Activated naive CD4-positive, alpha-beta T cell treated with anti-CD3 and anti-CD28 coated beads, Interleukin-2, amount 50 U/mL, for 16 hours (primary cell): ENCODE data around the gene NSD1.

Experiments
- DNase-seq: peaks from one replicate; pipeline ENCODE4 v3.0.0-alpha.2; 2020

NSD1 gene

DNA sequence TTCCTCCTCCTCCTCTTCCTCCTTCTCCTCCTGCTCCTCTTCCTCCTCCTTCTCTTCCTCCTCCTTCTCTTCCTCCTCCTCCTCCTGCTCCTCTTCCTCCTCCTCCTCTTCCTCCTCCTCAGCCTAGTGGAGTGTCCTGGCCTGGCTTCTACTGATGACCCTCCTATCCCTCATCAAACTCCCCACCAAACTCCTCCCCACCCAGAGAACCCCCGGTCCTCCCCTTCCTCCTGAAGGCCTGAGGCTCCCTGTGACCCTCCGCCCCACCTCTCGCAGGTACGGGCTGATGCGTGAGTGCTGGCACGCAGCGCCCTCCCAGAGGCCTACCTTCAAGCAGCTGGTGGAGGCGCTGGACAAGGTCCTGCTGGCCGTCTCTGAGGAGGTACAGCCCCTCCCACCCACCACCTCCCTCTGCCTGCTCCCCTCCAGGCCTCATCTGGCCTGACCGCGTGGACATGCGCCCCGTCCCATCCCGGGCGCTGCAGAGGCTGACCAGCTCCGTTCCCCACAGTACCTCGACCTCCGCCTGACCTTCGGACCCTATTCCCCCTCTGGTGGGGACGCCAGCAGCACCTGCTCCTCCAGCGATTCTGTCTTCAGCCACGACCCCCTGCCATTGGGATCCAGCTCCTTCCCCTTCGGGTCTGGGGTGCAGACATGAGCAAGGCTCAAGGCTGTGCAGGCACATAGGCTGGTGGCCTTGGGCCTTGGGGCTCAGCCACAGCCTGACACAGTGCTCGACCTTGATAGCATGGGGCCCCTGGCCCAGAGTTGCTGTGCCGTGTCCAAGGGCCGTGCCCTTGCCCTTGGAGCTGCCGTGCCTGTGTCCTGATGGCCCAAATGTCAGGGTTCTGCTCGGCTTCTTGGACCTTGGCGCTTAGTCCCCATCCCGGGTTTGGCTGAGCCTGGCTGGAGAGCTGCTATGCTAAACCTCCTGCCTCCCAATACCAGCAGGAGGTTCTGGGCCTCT is 36.3 kb upstream of the NSD1 start:
- no peak for DNase-seq

DNA sequence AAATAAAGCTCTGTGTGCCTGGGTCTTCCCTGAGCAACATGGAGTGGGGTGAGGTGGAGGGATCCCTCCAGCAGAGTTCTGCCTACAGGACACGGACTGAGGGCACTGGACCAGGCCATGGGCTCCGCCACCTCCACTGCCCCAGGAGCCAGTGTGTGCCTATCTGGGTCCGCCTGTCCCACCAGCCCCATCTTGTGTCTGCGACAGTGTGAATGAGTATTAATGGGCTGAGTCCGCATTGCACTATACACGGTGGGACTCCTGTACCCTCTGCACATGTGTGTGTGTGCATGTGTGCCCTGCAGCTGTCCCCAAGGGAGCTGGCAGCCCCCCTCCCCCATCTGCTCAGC is 35.5 kb upstream of the NSD1 start:
- no peak for DNase-seq

DNA sequence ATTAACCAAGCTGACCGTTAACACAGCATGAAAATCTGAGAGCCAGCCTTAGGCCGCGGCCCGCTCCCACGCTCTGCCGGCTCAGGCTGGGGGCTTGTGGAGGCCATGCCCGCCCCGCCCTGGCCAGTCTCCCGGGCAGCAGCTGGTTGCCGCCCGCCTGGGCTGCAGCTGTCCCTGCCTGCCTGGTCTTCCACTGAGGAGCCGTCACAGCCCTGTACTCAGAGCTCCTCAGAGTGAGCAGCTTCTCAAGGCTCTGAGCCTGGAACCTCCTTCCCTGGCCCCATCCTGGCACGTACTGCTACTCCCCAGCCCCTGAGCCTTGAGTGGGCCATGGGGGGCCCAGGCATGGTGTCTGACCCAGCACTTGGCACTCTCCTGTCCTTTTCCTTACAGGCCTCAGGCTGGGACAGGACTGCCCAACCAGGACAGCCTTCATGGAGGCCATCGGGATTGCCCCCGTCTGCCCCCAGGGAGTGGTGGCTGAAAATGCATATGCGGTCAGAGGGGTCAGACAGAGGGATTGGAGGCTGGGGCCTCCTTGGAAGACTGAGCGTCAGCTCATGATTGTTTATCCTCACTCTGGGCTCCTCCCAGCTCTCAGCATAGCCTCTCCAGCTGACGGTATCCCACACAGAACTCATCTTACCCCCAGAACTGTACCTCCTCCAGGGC is 35.0 kb upstream of the NSD1 start:
- no peak for DNase-seq

DNA sequence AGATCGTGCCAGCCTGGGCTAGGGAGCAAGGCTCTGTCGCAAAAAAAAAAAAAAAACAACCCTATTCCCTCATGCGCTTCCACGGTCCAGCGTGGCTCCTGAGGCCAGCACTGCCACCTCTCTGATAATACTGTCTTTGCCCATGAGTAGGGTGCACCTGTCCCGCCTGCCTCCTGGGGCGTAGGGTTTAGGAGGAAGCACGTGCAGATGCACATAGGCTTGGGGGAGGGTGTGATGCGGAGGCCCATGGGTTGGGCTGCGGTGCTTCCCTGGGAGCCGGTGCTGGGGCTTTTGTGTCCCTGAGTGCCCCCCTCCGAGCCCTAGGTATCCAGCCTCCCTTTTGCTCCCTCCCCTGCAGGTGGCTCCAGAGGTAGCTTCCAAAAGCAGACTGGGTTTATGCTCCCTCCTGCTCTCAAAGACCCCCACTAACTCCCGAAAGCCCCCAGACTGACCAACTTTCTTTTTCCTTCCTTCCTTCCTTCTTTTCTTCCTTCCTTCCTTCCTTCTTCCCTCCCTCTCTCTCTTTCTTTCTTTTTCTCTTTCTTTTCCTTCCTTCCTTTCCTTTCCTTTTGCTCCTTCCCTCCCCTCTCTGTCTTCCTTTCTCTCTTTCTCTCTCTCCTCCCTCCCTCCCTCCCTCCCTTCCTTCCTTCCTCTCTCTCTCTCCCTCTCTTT is 34.0 kb upstream of the NSD1 start:
- no peak for DNase-seq

DNA sequence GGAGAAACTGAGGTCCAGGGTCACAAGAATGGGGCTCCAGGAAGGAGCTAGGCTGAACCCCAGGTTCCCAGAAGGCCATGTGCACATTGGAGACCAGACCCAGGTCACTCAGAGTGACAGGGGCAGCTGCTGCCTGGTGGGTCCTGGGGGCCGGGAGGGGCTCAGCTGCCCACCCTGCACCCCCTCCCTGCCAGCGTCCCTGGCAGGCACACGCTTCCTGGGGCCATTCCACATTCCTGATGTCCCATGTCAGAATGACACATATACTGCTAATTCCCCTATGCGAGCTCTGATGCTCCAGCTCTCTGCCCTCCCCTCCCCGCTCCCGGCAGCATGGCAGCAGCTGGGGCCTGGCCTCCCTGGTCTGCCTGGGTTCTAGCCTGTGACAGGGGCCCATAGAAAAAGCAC is 32.9 kb upstream of the NSD1 start:
- DNase-seq: no peak

DNA sequence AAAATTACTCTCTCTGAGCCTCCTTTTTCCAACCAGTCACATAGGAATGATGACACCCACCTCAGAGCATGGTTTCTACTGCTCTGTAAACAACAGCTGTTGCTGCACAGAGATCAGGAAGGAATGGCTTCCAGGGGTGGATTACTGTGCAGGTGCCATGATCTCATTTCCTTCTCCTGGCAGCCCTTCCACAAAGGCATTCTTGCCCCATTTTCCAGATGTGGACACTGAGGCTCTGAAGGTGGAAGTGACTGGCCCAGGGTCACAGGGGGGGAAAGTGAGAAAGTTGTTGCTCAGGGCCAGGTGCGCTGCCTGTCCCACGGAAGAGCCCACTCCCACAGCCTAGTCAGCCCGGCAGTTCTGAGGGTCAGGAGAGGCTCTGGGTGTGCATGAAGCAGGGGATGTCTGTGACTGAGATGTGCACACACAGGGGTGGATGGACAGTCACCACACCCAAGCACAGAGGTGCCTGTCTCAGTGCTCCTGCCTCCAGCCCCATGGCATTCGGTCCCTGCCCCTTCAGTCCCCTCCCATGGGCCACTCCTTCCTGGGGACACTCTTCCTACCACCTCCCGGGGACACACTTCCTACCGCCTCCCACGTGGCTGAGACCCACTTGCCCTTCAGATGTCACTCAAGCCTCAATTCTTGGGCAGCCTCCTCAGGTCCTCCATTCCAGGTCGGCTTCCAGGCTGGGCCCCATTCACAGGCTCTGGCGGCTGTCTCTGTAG is 29.9 kb upstream of the NSD1 start:
- no peak for DNase-seq

DNA sequence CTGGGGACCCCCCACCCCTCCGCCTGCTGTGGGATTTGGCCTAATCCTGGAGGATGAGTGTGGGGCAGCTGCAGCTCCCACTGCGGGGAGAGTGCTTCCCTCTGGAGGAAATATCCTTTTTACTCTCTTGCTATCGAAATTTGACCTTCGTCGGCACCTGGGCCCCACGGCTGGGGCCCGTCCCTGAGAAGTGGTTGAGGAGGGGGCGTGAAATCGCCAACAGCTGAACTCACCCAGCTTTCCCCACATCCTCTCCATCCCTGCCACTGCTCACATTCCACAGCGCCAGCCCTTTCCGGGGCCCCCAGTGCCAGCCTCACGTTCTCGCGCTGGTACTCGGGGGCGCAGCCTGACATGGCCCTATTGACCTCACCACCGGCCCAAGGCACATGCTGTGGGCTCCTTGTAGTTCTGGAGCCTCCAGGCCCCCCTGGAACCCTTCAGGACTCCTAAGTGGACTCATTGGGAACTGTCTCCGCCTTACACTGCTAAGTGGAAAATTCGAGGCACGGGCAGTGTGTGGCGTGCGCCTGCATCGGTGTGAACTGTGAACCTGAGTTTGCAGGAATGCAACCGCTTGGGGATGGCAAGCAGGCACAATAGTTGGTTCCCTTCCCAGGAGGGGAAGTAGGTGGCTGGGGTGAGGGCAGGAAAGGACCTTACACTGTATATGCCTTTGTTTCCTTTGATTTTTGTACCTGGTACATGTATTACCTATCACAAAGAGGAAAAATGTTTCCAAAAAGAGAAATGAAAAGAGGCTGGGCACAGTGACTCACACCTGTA is 27.7 kb upstream of the NSD1 start:
- no peak for DNase-seq

DNA sequence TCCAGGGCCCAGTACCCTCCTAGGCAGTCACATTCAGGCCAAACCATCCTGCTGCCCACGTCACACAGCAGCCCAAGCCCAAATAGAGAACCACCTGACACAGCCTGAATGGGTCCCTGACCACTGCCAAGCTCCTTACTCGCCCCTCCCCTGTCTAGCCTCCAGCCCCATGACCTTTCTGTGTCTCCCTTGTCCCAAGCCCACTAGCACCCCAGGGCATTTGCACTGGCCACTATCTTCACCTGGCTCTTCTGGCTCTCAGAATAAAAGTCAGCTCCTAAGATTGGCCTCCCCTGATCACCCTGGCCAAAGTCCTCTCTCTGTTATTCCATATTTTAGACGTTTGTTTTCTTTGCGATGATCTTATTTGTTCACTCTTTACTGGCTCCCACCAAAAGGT is 26.4 kb upstream of the NSD1 start:
- no peak for DNase-seq

DNA sequence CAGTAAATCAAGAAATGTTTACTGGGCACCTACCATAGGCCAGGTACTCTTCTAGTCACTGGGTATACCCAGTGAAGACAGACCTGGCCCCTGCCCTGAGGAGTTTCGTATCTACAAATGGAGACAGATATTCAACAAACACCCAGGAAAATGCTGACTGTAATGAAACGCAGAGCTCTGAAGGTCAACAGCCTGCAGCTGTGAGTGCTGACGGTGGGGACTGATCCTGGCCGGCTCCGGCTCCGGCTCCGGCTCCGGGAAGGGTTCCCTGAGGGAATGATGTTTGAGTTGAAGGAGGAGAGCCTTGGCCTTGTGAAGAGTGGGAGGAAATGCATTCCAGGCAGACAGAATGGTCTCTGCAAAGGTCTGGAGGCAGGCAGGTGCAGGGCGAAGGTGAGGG is 23.8 kb upstream of the NSD1 start:
- DNase-seq: no peak

DNA sequence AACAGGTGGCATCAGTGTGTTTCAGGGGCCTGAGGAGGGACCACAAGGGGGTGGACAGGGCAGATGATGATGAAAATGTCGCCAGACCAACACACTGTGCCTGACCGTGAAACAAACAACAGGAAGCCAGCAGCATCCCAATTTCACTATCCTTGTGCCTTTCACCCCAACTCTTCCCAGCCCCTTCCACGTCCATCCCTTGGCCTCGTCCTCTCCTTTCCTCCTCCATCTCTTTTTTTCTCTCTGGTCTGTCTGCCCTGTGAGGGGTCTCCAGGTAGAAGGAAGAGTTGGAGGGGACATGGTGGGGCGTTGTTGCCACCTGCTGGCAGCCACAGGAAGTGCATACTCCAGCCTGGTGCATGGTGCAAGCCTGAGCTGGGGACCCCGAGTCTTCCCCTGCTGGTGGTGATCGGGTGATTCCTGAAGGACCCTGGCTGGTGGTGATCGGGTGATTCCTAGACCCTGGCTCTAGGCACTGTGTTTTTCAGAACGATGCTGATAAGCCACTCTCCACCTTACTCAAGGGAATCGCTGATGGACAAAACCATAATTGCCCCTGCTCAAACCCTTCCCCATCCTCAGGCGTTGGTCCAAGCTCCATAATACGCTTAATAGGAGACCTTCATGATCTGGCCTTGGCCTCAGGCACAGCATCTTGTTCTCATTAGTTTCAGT is 21.7 kb upstream of the NSD1 start:
- peak; percentile 63 for DNase-seq

DNA sequence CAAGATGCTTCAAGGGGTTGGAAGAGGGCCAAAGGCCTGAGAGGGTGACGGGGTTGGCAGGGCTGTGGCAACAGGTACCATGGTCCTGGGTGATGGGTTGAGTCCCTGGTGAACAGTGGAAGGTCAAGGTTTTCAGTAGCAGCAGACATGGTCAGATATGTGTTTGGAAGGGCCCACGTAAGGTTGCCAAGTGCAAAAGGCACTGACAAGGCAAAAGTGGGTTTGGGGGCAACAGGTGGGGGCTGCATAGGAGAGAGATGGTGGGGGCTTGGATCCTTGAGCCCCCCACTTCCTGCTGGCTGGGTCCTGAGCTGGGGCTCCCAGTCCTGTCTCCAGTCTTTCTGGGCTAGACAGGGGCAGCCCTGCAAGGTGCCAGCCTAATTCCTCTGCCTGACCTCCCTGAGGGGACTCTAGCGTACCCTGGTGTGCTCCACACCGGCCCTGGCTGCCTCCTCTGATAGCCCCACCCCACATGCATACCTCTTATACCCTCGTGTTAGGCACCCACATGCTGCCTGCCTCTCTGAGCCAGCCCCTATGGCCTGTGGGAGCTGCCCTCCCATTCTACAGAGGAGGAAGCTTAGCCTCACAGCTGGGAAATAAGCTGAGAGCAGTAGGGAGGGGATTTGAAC is 20.9 kb upstream of the NSD1 start:
- no peak for DNase-seq

DNA sequence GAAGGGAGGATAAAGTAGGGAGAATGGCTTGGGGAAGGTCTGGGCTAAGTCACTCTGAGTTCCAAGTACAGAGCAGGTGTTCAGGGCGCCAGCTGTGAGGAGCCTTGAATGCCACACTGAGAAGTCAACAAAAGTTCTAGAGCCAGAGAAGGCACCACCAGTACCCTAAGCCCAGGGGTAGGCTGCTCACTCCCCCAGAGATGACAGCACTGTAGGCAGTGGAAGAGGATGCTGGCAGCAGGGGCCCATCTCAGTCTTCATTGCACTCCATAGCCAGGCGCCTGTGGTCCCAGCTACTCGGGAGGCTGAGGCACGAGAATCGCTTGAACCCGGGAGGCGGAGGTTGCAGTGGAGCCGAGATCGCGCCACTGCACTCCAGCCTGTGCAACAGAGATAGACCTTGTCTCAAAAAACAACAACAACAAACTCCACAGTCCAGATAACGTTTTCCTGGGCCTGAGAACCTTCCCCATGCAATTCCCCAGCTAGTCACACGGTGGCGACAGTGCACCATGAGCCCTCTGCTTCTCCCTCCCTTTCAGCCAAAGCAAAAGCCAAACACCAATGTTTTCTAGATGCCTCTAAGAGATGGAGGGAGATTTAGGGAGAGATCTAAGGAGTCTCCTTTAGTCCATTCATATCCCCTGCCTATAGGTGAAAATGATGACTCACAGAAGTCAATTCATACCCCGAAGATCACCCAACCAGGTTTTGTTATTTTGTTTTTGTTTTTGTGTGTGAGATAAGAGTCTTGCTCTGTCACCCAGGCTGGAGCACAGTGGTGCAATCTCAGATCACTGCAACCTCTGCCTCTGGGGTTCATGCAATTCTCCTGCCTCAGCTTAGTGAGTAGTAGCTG is 19.8 kb upstream of the NSD1 start:
- peak; percentile 77 for DNase-seq

DNA sequence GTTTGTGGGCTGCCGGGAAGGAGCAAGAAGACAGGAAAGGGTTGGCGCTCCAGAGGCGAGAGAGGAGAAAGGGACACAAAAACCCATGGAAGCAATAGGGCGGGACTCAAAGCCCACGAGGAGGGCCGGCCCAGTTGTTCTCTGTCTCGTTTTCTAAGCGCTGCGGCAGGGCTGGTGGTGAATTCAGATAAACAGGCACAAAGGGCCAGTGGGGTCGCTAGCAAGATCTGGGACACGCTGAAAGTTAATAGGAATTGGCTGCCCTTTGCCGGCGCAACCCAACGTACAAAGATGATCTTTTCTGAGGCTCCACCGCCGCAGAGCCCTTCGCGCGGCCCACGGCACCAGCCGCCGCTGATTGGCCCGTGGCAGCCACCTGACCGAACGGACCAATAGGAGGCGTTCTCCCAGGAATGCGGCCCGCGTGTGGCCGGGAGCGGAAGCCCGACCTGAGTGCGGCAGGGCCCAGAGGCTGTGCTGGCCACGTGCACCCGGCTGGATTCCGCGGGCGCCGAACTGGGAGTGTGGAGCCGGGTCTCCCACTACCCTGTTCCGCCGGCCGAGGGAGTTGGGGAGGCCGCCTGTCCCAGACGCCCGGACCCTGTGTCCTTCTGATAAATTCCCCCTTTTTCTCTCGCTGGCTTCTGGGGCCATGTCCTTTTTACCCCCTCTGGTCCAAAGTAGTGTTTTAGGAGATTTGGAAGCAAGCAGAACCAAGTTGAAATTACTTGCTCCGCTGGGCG is 16.8 kb upstream of the NSD1 start:
- peak; percentile 84 for DNase-seq

DNA sequence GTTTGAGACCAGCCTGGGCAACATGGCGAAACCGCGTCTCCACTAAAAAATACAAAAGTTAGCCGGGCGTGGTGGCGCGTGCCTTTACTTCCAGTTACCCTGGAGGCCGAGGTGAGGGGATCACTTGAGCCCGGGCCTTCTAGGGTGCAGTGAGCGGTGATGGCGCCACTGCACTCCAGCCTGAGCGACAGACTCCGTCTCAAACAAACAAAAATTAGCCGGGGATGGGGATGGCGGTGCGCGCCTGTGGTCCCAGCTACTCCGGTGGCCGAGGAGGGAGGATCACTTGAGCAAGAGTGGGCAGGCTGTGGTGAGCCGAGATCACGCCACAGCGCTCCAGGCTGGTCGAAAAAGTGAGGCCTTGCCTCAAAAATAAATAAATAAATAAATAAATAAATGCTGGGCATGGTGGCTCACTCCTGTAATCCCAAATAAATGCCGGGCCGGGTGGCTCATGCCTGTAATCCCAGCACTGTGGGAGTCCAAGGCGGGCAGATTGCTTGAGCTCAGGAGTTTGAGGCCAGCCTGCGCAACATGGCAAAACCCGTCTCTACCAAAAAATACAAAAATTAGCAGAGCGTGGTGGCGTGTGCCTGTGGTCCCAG is 16.0 kb upstream of the NSD1 start:
- no peak for DNase-seq

DNA sequence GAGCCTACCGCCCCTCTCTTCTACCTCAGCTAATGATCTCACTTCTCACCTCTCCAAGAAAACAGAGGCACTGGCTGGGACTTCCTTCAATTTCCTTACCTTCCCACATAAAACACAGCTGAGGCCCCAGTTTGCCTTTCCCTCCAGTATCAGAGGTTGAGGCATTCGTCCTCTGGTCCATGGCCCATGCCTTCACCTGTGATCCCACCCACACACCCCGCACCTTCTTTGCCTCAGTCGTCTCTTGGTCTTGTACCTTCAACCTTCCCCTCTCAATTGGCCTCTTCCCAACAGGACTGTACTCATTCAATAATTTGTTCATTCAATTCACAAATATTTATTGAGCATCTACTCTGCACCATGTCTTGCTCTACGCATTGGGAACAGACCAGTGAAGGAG is 11.0 kb upstream of the NSD1 start:
- DNase-seq: no peak

DNA sequence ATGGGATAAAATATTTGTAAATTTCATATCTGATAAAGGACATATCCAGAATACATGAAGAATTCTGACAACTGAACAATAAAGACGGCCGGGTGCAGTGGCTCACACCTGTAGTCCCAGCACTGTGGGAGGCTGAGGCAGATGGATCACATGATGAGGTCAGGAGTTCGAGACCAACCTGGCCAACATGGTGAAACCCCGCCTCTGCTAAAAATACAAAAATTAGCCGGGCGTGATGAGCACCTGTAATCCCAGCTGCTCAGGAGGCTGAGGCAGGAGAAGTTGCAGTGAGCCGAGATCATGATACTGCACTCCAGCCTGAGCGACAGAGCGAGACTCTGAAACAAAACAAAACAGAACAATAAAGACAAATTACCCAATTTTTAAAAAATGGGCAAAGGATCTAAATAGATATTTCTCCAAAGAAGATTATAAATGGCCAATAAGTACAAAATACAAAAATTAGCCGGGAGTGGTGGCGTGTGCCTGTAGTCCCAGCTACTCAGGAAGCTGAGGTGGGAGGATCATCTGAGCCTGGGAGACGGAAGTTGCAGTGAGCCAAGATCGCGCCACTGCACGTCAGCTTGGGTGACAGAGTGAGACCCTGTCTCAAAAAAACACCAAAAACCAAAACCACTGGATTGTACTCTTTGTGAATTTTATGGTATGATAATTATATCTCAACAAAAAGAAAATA is 9.6 kb upstream of the NSD1 start:
- no peak for DNase-seq

DNA sequence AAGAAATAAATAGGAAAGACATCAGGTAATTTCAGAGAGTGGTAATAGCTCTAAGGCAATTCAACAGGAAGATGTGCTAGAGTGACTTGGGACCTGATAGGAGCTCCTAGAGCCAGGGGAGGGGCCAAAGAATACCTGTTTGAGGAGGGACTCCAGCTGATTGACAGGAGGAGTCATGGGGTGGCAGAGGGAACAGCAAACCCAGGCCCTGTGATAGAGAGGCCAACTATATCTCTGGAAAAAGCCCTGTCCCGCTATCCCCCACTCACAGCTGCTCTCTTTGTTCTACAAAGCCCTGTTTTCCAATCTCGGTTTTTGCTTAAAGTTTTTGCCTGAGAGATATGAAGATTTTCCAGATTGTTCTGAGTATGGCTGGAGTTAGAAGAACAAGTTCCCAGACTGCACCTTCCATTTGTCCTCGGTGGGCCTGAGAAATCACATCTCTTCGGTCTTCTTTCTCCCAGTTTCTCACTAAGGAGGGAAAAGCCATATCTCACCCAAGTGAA is 9.0 kb upstream of the NSD1 start:
- no peak for DNase-seq

DNA sequence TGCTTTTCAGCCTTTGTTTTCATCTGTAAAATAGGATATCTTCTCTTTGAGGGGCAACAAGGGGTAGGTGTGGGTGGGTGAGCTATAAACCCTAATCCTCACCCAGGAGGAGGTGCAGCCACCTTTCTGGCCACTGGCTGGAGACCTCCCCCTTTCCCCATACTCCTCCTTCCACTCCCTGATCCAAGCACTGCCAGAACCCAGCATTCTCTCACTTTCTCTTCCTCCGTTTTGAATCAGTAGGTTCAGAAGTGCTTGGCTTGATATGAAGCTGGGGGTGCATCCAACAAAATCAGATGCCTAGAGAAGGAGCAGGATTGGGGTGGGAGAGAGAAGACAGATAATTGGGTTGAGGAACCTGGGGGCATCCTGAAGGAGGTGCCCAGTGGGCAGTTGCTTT is 6.8 kb upstream of the NSD1 start:
- no peak for DNase-seq
